Skeletal muscle satellite cell (primary cell): Measurements from ENCODE around the gene CLOCK. TPM values are rescaled to one million over a fixed set of nuclear protein-coding genes. Genes with fewer than 3 reads are reported as not detected.

Source experiments
- H3K27me3 ChIP-seq: 2 replicates; pipeline ENCODE4 v1.7.0; 2013; ENCODE audit warnings: low read length; ENCODE audit not compliant: control insufficient read depth, insufficient read depth
- H3K36me3 ChIP-seq: 2 replicates; pipeline ENCODE4 v1.7.0; 2013; ENCODE audit warnings: mild to moderate bottlenecking, control low read depth, low read length; ENCODE audit not compliant: insufficient read depth
- H3K4me1 ChIP-seq: 2 replicates; pipeline ENCODE4 v1.7.0; 2013; ENCODE audit warnings: low read length; ENCODE audit not compliant: control insufficient read depth, insufficient read depth
- H3K4me2 ChIP-seq: 2 replicates; pipeline ENCODE4 v1.7.0; 2013; ENCODE audit warnings: mild to moderate bottlenecking, low read length
- H3K4me3 ChIP-seq: 2 replicates; pipeline ENCODE4 v1.7.0; 2013; ENCODE audit warnings: low read length
- H3K9ac ChIP-seq: 2 replicates; pipeline ENCODE4 v1.7.0; 2013; ENCODE audit warnings: mild to moderate bottlenecking, low read depth, low read length, moderate library complexity
- H3K9me3 ChIP-seq: replicated peaks from 2 replicates; pipeline ENCODE4 v1.7.0; 2013; ENCODE audit warnings: mild to moderate bottlenecking, control low read depth, low read length
- small RNA-seq: library from RNA; depleted of rRNA; stranded (forward); fragments of <200 nt; gene quantifications from one replicate; pipeline ENCODE3, GENCODE V24; 2012

CLOCK gene

GRCh38 chr4:55378617-55379467 lies 167.9 kb downstream of the CLOCK start:
- Histone ChIP-seq H3K27me3 (no peaks in the 10 kb centered on the region), H3K36me3 (no peaks in the 10 kb centered on the region), H3K4me1 (no peaks in the 10 kb centered on the region), H3K9me3 (no peaks in the 10 kb centered on the region), H3K4me3 (no peak overlapping the region), H3K9ac (no peak overlapping the region), H3K4me2 (no peak overlapping the region)

Small RNAs within 50 kb of the gene (small RNA-seq; reads per million reads assigned to genes)
- not detected for gene RF00019
